HG03469 (cell line): Measurements from ENCODE around the gene TNFRSF11A.

Experiments used
- ATAC-seq: cut with Tn5 transposase; IDR thresholded peaks from one replicate; pipeline ENCODE4 v1.9.1; 2021; ENCODE audit warnings: mild to moderate bottlenecking, moderate library complexity, moderate number of reproducible peaks; ENCODE audit not compliant: unreplicated experiment

Gene TNFRSF11A

DNA sequence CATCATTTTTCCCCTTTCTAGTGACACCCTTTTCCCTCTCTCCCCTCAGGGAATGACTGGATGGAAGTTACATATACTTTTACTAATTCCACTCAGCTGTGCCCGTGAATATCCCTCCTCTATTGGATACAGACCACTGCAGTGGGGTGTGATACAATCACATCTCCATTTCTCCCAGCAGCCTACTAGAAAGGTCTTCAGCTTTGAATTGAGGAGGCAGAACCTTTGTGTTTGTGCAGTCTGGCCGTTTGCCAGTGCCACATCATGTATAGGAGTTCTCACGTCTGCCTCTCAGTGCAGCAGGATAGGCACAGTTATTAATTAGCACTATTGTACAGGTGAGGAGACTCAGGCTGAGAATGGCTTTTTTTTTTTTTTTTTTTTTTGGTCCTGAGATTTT is 16.4 kb downstream of the TNFRSF11A start:
- ATAC-seq, result no peak

DNA sequence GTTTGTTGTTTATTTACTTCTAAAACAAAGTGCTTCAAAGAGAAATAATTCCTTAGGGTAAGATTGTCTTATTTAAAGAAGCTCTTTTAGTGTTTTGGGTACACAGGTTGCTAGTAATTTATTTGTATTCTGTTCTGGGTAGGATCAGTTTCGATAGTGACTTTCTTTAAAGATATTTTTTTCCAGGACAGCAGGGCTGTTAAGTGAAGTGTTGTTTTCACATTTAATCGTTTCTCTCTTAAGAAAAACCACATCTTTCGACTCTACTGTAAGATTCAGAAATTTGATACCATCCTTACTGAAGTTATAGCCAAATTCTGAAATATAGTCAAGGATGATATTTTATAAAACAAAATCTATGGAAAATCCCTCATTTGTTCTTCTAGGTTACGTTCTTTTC is 17.8 kb downstream of the TNFRSF11A start:
- ATAC-seq, result no peak

DNA sequence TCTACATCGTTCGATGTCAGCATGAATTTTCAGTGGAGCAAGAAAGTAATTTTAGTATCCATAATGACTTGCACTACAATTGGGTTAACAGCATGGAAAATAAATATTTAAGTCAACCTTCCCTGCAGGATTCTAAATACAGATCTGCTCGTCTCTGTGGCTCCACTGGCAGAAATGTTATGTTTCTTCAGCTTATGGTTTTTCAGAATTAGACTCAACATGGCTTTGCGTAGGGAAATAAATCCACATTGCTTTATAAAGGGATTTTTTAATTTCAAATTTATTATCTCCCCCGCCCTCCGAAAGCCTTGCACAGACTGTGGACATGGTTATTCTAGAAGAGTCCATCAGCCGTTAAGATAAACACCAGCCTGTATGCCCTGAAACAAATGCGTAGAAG is 18.2 kb downstream of the TNFRSF11A start:
- no peak for ATAC-seq

DNA sequence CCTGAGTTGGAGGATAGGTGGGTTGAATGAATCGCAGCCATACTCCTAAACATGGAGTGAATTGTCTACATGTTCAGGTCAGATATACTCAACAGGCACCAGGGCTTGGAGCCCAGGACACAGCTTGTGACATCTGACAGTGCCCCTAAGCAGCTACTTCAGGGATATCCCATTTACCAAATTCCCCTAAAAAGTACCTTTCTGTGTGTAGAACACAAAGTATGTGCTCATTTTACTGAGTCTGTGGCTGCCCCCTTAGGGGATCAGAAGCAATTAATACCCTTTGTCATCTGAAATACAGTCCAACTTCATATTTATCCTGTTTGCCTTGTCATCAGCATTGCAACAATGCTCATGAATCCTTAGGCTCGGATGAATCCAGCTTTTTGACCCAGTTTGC is 20.8 kb downstream of the TNFRSF11A start:
- no peak for ATAC-seq

DNA sequence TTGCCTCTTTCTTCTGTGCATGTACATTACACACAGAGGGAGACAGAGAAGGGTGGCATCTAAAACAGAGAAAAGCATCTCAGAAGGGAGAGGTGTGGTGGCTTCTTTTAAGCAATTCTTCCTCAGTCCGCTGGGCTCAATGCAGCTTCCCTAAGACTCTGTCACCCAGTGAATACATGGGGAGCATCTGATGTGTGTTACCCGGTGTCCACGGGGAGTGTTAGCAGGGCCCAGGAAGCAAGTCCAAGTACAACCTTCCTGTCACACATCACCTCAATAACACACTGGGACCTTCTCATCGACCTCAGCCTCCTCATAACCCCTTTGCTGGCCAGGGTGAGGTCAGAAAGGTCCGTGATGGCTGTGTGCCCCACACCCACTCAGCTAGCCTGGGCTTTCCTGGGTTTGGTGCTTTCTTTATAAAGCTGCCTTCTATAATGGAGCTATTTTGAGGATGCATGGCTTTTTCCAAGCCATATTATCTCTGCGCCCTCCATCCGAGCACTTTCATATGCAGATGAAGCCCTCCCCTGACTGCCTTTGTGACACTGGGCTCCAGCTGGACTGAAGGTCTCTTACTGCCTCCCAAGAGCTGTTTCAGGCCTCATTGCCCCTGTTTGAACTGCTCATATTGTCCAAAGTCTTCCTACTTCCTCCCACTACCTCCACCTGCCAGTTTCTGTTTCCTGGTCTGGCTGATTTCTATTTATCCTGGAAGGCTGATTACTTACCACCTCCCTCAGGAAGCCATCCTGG is 21.4 kb downstream of the TNFRSF11A start:
- no peak for ATAC-seq

DNA sequence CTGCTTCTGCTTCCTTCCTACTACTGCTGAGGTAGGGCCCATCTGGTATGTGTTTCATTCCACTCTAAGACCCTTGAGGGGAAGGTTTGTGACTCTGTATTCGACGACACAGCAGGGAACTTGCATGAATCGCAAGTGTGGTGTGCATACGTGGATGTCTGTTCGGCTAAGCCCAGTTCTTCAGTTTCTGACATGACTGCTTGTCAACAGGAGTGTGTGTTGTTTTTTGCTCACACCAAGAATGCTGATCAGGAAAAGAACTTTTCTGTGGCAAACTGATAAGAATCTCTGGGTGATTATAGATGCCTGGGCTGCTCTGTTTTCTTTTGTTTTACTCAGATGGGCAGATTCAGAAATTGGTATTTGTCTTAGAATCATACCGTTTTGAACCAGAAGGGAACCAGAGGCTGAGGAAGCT is 22.0 kb downstream of the TNFRSF11A start:
- ATAC-seq, result no peak

DNA sequence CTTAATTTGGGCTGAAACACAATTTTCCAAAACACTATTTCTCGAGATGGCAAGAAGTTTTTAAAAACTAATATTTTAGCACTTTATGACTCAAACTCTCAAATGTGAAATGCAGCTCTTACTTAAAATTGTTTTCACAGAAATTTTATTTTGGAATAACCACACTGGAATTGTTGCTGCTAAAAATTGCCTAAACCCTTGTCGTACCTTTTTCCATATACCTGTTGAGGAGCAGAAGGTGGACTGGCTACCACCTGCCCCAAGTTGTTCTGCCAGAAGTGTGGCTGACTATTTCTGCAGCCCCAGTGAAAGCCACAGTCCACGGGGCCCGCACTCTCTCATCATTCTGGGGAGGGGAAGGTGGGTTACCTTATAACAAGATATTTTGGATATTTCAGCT is 23.4 kb downstream of the TNFRSF11A start:
- ATAC-seq, result no peak

DNA sequence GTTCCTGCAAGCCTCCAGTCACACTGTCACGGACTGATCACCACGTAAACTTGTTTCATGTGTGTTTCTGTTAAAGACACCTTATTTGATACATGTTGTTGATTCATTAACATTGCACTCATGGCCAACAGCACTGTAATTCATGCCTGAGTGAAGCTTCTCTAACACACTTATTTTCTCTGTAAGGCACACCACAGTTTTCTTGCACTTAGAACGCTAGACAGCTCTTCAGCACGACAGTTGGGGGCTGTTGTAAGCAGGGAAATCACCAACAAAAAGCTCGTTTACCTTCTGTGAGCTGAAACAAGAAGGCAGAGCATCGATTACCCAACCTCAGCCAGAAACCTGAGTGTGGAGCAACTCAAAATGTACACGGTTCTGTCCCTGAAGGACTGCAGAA is 28.1 kb downstream of the TNFRSF11A start:
- no peak for ATAC-seq

DNA sequence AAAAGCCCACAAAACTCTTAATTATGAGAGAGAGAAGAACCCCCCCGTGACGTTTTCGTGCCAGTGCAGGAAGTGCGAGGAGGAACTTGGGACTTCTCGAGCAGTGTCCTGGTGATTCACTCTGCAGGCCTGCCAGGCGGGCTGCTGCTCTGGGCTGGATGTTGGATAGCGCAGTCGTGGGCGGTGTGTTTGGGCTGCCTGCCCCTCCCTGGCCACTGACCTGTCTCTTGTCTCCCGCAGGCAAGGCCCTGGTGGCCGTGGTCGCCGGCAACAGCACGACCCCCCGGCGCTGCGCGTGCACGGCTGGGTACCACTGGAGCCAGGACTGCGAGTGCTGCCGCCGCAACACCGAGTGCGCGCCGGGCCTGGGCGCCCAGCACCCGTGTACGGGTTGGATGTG is 29.0 kb downstream of the TNFRSF11A start:
- no peak for ATAC-seq

DNA sequence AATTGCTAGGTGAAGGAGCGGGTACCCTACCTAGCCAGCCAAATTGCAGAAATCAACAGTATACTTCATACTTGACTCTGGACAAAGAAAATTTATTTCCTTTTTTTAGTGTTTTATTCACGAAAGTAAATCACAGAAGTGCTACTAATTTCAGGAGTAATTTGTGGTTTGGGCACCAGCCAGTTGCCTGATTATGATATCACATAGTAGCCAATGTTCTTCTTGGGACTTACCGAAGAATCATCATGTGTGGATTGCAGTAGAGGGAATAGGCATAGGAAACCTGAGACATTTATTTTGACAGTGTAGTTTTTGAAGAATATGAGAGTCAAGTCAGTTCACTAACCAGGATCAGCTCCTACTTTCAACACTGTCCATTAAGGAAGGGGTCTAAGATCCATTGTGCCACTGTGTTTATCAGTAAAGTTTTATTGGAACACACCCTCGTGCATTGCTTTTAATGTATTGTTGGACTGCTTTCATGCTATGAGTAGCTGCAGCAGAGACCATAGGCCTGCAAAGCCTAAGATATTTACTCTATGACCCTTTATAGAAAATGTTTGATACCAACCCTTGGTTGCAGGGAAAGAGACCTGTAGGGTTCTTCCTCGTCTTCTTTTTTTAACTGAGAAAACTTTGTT is 32.1 kb downstream of the TNFRSF11A start:
- ATAC-seq, result no peak

DNA sequence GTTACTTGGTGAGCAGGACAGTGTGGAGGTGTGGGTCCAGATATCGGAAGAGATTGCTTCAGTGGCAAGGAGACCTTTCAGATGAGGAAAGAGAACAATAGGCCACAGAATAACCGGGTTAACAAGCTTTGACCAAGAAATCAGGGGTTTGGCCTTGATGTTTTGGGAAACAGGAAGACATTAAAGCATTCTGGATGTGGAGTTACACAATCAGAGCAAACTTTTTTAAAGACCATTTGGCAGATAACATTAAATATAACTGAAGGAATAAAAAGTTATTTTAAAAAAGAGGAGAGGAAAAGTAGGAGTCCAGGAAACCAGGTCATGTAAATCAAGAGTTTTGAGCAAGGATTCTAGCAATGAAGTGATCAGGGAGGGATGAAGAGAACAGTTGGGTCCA is 35.7 kb downstream of the TNFRSF11A start:
- no peak for ATAC-seq

DNA sequence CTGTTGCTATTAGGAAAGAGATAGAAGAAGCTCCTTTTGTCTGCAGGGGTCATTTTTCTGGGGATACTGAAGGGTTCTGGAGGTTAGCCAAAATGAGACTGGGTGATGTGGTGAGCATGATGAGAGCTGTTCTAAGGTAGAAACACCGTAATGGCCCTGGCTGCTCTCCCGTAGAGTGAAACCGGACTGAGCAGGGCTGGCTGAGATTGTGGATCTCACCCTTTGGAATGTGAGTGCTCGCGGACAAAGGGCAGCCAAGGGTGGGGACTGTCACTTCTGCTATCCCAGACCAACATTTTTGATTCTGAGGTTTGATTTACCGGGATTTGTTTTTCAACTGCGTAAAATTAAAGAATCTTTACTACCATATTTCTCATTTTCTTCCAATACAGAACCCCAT is 36.2 kb downstream of the TNFRSF11A start:
- no peak for ATAC-seq

DNA sequence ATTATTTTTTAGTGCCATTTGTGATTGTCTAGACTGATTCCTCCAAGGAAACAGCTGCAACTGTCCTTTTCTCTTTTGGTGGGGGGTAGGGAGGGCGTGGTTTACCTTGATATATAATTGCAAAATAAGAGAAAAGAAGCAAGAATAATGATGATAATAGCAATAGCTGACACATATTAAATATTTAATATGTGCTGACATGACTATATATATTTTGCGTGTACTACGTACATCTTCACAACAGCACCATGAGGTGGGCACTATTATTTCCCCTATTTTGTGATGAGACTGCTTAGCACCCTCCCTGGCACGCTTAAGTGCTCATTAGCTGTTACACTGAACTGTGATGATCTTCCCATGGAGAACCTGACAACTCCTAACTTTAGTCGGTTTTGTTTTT is 39.4 kb downstream of the TNFRSF11A start:
- ATAC-seq, result no peak

DNA sequence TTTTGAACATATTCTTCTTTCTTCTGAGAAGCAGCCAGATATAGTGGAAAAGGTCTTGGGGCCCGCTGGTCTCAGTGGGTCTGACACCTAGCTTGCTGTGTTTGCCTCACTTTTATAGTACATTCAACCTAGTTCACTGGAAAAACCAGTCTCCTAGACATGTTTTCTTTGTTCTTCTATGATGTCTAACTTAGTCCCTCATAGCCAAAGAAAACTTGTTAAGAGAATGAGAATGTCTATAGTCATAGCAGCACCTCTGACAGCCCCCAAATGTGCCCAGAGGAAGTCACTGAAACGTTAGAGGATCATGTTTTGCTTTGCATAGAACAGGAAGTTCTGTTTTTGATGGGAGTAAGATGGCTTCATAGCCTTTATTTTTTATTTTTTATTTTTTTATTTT is 40.3 kb downstream of the TNFRSF11A start:
- no peak for ATAC-seq

DNA sequence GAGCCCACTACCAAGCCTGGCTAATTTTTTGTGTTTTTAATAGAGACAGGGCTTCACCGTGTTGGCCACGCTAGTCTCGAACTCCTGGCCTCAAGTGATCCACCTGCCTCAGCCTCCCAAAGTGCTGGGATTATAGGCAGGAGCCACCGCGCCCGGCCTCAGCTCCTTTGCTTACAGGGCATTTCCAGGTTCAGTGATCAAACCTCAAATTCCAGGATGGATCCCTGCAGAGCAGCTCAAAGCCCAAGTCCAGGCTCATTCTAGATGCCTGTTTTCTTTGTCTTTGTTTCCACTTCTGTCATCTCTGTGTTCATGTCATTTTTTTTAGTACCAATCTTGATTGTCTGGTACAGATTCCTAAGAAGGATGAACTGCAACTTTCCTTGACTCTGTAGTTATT is 41.9 kb downstream of the TNFRSF11A start:
- ATAC-seq, result no peak

DNA sequence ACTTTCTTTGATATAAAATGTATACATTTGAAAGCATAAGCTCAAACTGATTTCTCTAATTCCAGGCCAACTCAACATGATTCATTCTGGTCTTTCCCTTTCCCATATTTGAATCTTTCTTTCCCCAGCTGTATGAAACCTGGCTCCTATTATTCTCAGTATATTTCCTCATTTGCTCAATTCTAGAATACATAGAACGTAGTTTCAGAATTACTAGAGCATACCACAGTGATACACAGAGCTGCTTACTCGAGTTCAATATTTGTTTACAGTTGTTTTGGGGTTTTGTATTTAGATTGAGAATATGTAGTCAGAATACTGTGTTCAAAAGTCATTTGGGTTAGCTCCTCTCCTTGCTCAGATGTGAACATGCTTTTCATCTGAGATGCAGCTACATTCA is 43.0 kb downstream of the TNFRSF11A start:
- peak; percentile 47 for ATAC-seq

DNA sequence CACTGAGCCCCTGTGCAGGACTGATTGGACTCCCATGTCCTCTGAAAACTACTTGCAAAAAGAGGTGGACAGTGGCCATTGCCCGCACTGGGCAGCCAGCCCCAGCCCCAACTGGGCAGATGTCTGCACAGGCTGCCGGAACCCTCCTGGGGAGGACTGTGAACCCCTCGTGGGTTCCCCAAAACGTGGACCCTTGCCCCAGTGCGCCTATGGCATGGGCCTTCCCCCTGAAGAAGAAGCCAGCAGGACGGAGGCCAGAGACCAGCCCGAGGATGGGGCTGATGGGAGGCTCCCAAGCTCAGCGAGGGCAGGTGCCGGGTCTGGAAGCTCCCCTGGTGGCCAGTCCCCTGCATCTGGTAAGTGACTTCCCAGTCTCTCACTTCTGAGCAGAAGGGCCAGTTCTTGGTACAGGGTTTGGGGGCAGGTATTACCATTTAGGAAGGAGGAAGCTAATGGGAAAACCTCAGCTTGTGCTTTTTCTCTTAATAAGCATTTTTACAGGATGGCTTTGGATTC is 44.1 kb downstream of the TNFRSF11A start:
- no peak for ATAC-seq

DNA sequence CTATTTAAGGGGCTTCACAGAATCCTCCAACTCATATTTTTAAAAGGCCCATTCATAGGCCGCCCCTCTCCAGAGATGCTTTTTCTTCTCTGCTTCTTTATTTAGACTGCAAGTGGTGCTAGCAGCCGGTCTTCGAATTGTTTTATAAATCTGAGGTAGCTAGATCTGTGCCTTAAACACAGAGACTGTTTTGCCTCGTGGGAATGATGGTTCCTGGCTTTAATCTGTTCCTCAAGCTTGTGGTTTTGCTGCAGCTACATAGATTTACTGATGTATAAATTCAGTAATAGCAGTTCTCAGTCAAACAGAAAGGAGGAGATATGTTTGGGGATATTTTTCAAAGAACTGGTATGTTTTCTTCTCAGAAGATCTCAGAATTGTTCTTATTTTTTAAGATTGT is 45.3 kb downstream of the TNFRSF11A start:
- no peak for ATAC-seq

DNA sequence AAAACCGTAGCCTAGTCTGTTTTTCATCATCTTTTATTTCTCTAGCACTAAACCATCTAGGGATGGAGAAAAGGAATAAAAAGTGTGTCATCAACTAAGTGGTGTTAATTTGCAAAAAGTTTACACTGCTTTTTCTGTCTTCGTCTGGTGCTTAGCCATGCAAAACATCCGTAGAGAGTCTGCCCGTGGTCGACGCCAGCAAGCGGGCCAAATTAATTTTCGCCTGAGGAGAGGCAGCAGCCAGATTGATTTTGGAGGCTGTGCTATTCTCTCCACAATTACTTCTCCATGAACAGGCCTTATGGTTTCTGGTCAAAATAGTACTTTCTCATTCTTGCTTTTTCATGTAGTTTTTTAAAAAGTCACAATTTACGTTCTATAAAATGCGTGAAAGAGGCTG is 46.3 kb downstream of the TNFRSF11A start:
- no peak for ATAC-seq

DNA sequence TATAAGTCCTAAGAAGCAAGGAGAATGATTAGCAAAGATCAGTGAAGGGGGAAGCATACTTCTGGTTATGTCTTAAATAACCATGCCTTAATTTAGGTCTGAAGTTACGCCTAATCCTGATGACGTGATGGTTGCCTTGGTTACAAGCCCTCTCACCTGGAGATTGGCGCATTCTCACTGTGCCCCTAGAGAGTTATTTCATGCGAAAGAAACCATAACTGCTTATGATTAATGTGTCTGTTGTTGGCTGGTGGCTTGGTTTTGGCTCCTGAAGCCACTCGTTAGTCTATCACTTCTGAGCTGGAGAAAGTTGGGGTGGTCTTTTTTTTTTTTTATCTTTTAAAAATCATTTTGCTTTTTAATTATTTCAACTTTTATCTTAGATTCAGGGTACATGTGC is 47.0 kb downstream of the TNFRSF11A start:
- ATAC-seq, result peak; percentile 51

DNA sequence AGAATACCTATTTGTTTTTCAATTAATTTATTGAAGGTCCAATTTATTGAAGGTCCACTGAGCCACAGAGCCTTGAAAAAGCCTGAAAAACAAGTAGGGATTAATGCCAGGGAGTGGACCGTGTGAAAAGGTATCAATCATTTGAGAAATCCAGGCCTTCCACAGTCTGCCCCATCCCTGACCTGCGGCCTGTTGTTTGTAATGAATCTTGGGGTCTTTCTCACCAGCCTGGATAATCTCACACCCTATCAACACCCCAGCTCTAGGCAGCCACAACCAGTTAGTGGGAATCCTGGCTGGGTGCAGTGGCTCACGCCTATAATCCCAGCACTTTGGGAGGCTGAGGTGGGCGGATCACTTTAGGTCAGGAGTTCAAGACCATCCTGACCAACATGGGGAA is 47.8 kb downstream of the TNFRSF11A start:
- ATAC-seq, result no peak

DNA sequence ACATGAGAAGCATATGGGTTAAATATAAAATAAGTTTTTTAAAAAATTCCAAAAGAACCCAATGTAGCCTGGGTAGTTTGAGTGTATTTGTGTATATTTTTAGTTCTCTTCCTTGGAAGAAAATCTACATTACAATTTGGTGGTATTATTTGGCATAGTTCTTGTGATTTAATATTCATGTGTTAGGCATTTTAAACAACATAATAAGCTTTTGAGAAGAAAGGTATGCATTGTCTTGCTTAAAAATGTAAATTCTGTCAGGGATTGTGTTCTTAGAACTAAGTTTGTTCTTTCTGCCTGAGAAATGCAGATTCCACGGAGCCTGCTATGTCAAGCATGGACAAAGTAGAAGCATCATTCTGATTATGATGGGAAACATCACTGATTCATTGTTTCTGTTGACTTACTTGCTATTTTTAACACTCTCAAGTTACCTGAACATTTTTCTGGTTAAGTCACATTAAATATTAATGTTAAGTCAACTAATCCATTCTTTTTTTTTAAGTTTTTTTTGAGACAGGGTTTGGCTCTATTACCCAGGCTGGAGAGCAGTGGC is 49.4 kb downstream of the TNFRSF11A start:
- no peak for ATAC-seq
